Measurements from ENCODE around the gene MTCH1. TPM values are rescaled to one million over a fixed set of nuclear protein-coding genes. Genes with fewer than 3 reads are reported as not detected.

MTCH1 gene
- total and polyA plus RNA-seq, 2 experiments from 2014 or later: 108 to 271 TPM

DNA sequence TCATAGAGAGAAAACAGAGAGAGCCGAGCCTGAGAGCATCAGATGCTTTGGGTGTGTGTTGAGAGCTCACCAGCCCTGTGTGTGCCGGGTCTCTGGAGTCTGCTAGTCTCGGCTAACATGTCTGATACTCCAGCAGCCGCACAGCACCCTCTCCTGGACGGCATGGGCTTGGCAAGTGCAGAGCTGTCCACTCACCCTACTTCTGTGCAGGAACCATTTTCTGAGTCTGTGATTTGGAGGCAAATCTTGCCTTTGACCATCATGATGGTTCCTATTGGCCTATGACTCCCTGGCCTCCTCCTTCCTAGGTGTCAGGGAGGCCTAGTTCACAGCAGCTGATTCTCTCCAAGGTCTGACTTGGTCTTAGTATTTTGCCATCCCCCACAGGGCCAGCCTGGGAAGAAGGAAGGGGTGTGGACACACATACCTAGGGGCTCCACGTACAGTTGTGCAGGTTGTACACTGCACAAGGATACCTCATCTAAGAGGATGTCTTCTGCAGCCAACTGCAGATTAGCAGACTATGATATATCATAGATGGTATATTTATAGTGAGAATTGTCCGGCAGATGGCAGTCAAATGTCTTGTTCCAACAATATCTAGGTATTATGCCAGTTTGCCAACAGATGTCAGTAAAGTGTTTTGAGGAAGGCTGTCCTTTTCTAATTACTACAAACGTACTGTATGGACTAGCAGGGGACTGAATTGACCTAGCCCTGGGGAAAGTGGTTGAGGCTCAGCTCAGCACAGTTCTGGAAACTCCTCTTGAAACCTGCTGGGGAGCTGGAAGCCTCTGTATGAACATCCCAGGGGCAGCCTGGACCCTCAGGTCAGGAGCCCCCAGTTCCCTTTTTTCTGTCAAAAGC, 32.4 kb upstream of the MTCH1 start:
- no peaks in the 10 kb centered on the region for H3K79me2 ChIP-seq (replicated peaks; ENCODE audit: insufficient read depth)
- H2AFZ ChIP-seq: peak overlapping the region; percentile 96
- no peaks in the 10 kb centered on the region for H3K9me3 Mint-ChIP-seq
- no peak overlapping the region for H3K4me3 Mint-ChIP-seq
- peaks cover 14% of the 10 kb centered on the region for H3K27me3 Mint-ChIP-seq (ENCODE audit: insufficient read depth, low read depth, poor library complexity)
- H3F3A ChIP-seq (replicated peaks; ENCODE audit: low read depth): 0 out of 2 replicates have a peak, but pooled peaks cover 6% of the 10 kb centered on the region
- H3K36me3 Mint-ChIP-seq (ENCODE audit: low read depth): no peaks in the 10 kb centered on the region
- no peak overlapping the region for H3K27ac Mint-ChIP-seq
- no peaks in the 10 kb centered on the region for H3K9me2 ChIP-seq (ENCODE audit: insufficient read depth)
- TF ChIP-seq ETS1 (IDR thresholded peaks at IDR 0.05) (no peak), CTCF (conservative IDR thresholded peaks at IDR 0.05; ENCODE audit: low read depth in 2 of 2) (peak; percentile 88 to 99), ZNF114 (CRISPR knock-in tag; IDR thresholded peaks at IDR 0.05) (no peak)
- no peaks in the 10 kb centered on the region for H3K36me3 ChIP-seq (ENCODE audit: insufficient read depth)
- no peak overlapping the region for H3K27ac ChIP-seq (ENCODE audit: low read depth)
- H3K4me1 ChIP-seq (ENCODE audit: insufficient read depth): no peaks in the 10 kb centered on the region; the same call in 1 of the 2 replicates
- H3K4me1 Mint-ChIP-seq: peaks cover 26% of the 10 kb centered on the region
- DNase-seq (ENCODE audit: low spot score) (peak; percentile 95), ATAC-seq (peak; percentile 88)
- no peak overlapping the region for H3K4me3 ChIP-seq
- H3K4me2 ChIP-seq: no peak overlapping the region
- no peaks in the 10 kb centered on the region for H4K20me1 ChIP-seq (replicated peaks; ENCODE audit: insufficient read depth)
- no peaks in the 10 kb centered on the region for H3K27me3 ChIP-seq (ENCODE audit: insufficient read depth)

DNA sequence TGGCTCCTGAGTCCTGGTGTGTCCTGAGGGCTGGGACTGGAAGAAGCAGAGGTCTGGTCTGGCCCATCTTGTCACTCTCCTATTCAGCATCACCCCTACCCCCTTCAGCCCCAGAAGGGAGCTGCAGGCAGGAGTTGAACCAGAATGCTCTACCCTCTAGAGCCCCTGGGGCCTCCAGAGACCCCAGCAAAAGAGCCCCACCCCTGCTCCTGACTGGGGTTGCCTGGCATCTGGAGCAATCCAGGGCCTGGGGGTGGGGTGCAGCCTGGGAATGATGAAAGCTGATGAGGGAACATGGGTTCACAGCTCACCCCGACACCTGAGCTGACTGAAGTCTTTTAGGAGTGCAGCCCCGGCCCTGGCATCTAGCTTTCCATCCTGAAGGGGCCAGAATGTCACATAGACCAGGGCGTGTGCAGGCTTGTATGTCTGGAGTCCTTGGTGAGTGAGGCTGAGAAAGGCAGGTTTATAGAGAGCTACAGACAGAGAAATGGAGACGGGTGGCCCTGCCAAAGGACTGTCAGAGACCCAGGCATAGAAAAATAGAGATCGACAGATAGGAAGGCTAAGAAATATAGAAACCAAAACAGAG, 31.7 kb upstream of the MTCH1 start:
- peaks cover 26% of the 10 kb centered on the region for H3K4me1 Mint-ChIP-seq
- Histone ChIP-seq H3F3A (replicated peaks; ENCODE audit: low read depth) (0 out of 2 replicates have a peak, but pooled peaks cover 6% of the 10 kb centered on the region), H3K4me2 (no peak overlapping the region), H2AFZ (peak overlapping the region; percentile 96), H3K4me3 (no peak overlapping the region), H4K20me1 (replicated peaks; ENCODE audit: insufficient read depth) (no peaks in the 10 kb centered on the region), H3K36me3 (ENCODE audit: insufficient read depth) (no peaks in the 10 kb centered on the region), H3K27me3 (ENCODE audit: insufficient read depth) (no peaks in the 10 kb centered on the region), H3K9me2 (ENCODE audit: insufficient read depth) (no peaks in the 10 kb centered on the region), H3K4me1 (ENCODE audit: insufficient read depth) (no peaks in the 10 kb centered on the region; the same call in 1 of the 2 replicates), H3K27ac (ENCODE audit: low read depth) (peak overlapping the region; percentile 76; the same call in 1 of the 2 replicates), H3K79me2 (replicated peaks; ENCODE audit: insufficient read depth) (no peaks in the 10 kb centered on the region)
- ATAC-seq (peak; percentile 8), DNase-seq (ENCODE audit: low spot score) (peak; percentile 32)
- no peaks in the 10 kb centered on the region for H3K36me3 Mint-ChIP-seq (ENCODE audit: low read depth)
- H3K4me3 Mint-ChIP-seq: no peak overlapping the region
- no peaks in the 10 kb centered on the region for H3K9me3 Mint-ChIP-seq
- H3K27ac Mint-ChIP-seq: no peak overlapping the region
- H3K27me3 Mint-ChIP-seq (ENCODE audit: insufficient read depth, low read depth, poor library complexity): peaks cover 16% of the 10 kb centered on the region
- no peak for TF ChIP-seq JUNB (IDR thresholded peaks at IDR 0.05; ENCODE audit: unreplicated experiment)
- no peak for TF ChIP-seq ETS1 (IDR thresholded peaks at IDR 0.05)
- TF ChIP-seq REST (IDR thresholded peaks at IDR 0.05; ENCODE audit: unreplicated experiment): no peak
- TF ChIP-seq EZH2 (IDR thresholded peaks at IDR 0.05; ENCODE audit: low read depth, unreplicated experiment): no peak
- no peak for TF ChIP-seq POLR2AphosphoS5 (IDR thresholded peaks at IDR 0.05; ENCODE audit: low read depth)
- no peak for TF ChIP-seq CTCF (conservative IDR thresholded peaks at IDR 0.05; ENCODE audit: low read depth in 2 of 2)
- no peak for TF ChIP-seq ZNF331 (CRISPR knock-in tag; IDR thresholded peaks at IDR 0.05; ENCODE audit: low read depth)
- no peak for TF ChIP-seq EZH2phosphoT487 (IDR thresholded peaks at IDR 0.05; ENCODE audit: unreplicated experiment)
- no peak for TF ChIP-seq STAT1 (IDR thresholded peaks at IDR 0.05; ENCODE audit: unreplicated experiment)
- TF ChIP-seq NANOG (IDR thresholded peaks at IDR 0.05; ENCODE audit: borderline replicate concordance): no peak
